K562 (cell line): ENCODE measurements around the gene JPH3. TPM values are rescaled to one million over a fixed set of nuclear protein-coding genes. Genes with fewer than 3 reads are reported as not detected.

ENCODE experiments used
- BHLHE40 ChIP-seq: IDR thresholded peaks from 2 replicates; pipeline ENCODE4 v1.6.1; 2011; ENCODE audit warnings: low read length, improper control_type of control experiment
- DEAF1 ChIP-seq: fragments of 450-650 bp; formaldehyde crosslinking; IDR thresholded peaks from 2 replicates; pipeline ENCODE4 v1.4.0; 2020; ENCODE audit warnings: mild to moderate bottlenecking, moderate library complexity
- IRF9 ChIP-seq: fragments of 450-650 bp; IDR thresholded peaks from 2 replicates; pipeline ENCODE4 v1.6.1; 2016; ENCODE audit warnings: missing biosample characterization, missing genetic modification characterization
- NR2C2 ChIP-seq, 2 experiments: fragments of 200-800 bp in 1 of 2; sonication (Bioruptor generic) in 1 of 2; sonication (generic) in 1 of 2; formaldehyde crosslinking in 1 of 2; IDR thresholded peaks; 2 replicates each; pipeline versions ENCODE4 v1.6.1 to v1.8.0; 2016 to 2022; ENCODE audit warnings: mild to moderate bottlenecking in 1 of 2, missing compliant biosample characterization in 1 of 2, missing genetic modification characterization in 1 of 2, missing genetic modification reagents in 1 of 2
- RCOR1 ChIP-seq, 2 experiments: IDR thresholded peaks; 2 replicates each; pipeline ENCODE4 v1.6.1; 2012; ENCODE audit warnings: low read depth in 2 of 2, low read length in 2 of 2, borderline replicate concordance in 1 of 2, improper control_type of control experiment in 1 of 2
- RFX1 ChIP-seq: fragments of 450-650 bp; IDR thresholded peaks from 2 replicates; pipeline ENCODE4 v1.6.1; 2016; ENCODE audit warnings: mild to moderate bottlenecking, moderate library complexity
- SREBF1 ChIP-seq: fragments of 150-350 bp; IDR thresholded peaks from 2 replicates; pipeline ENCODE4 v1.6.1; 2014; ENCODE audit warnings: antibody characterized with exemption, low read depth, low read length, borderline replicate concordance
- USF2 ChIP-seq: sonication (generic); formaldehyde crosslinking; IDR thresholded peaks from 2 replicates; pipeline ENCODE4 v1.5.0; 2020; ENCODE audit warnings: missing genetic modification reagents
- ZNF224 ChIP-seq: sonication (generic); formaldehyde crosslinking; IDR thresholded peaks from 2 replicates; pipeline ENCODE4 v1.8.0; 2022; ENCODE audit warnings: mild to moderate bottlenecking, missing genetic modification reagents
- ZNF232 ChIP-seq: sonication (generic); formaldehyde crosslinking; IDR thresholded peaks from 2 replicates; pipeline ENCODE4 v1.8.0; 2022; ENCODE audit warnings: mild to moderate bottlenecking, missing genetic modification reagents
- polyA plus RNA-seq, 8 experiments: library from polyadenylated mRNA; depleted of rRNA in 4 of 8; stranded (reverse) in 5 of 8; unstranded in 3 of 8; fragments of >200 nt; fragmentation: Nextera tagmentation in 2 of 8; fragmentation: Illumina TruSeq in 1 of 8; extraction: Ambion mirVana in 2 of 8; extraction: Trizol in 1 of 8; gene quantifications; 2 replicates each; pipeline versions ENCODE4 v1.2.1 to v1.2.3, GENCODE V29; 2011 to 2014; ENCODE audit warnings: inconsistent platforms in 1 of 8, missing spikeins in 1 of 8
- total RNA-seq, 7 experiments: library from RNA; depleted of rRNA in 6 of 7; stranded (reverse); fragments of >200 nt in 6 of 7; fragmentation: Illumina TruSeq in 2 of 7; extraction: Trizol in 2 of 7; gene quantifications; 2 replicates each; pipeline versions ENCODE4 v1.2.1 to v1.2.3, GENCODE V29; 2011 to 2021; ENCODE audit warnings: low replicate concordance in 1 of 7
- TF ChIP-seq, protein P1 (sequence below): fragments of 250-450 bp; sonication (Bioruptor Pico); IDR thresholded peaks from 2 replicates; pipeline ENCODE4 v1.8.0; 2021; ENCODE audit warnings: borderline replicate concordance, mild to moderate bottlenecking, moderate library complexity; ENCODE audit not compliant: poor library complexity, severe bottlenecking
- TF ChIP-seq, protein P2 (sequence below): sonication (generic); formaldehyde crosslinking; IDR thresholded peaks from 2 replicates; pipeline ENCODE4 v1.8.0; 2022; ENCODE audit warnings: mild to moderate bottlenecking, missing genetic modification reagents
- TF ChIP-seq, protein P3 (sequence below), 2 experiments: fragments of 450-650 bp; IDR thresholded peaks; 2 replicates each; pipeline ENCODE4 v1.6.1; 2018; ENCODE audit warnings: mild to moderate bottlenecking in 2 of 2, low read depth in 1 of 2; ENCODE audit not compliant: partially characterized antibody in 2 of 2
- TF ChIP-seq, protein P4 (sequence below): sonication (generic); formaldehyde crosslinking; IDR thresholded peaks from 2 replicates; pipeline ENCODE4 v1.8.0; 2022; ENCODE audit warnings: mild to moderate bottlenecking, low read depth, missing genetic modification reagents

The JPH3 gene
- total and polyA plus RNA-seq, 9 of the 15 experiments (the other 6 are each of a cell fraction or from before 2014, with no cell fraction given): 0.01 TPM; not detected in 8

DNA sequence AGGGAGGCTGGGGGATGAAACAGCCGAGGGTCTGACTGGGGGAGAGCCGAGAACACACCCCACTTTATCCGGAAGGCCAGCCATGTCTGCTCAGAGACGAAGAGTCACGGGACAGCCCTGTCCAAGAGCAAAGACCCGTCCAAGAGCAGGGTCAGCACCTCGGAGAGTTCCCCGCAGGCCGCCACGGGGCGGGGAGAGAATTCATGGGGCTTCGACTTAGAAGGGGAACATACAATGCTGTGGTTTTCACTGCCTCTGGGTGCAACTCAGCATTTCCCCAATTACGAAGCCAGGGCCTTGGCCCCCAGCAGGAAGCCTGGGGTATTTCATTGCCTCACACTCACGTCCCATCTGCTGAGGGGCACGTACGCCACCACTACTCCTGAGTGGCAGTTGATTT, 59.3 kb downstream of the JPH3 start (continued):
- TF ChIP-seq, protein P1, sequence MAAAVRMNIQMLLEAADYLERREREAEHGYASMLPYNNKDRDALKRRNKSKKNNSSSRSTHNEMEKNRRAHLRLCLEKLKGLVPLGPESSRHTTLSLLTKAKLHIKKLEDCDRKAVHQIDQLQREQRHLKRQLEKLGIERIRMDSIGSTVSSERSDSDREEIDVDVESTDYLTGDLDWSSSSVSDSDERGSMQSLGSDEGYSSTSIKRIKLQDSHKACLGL (CRISPR knock-in tag): no peak
- TF ChIP-seq IRF9 (no peak), NR2C2 (CRISPR knock-in tag; IDR thresholded peaks at IDR 0.05) (0 out of 2 replicates have a peak, but pooled peaks have one; percentile 56), NR2C2 (tag; IDR thresholded peaks at IDR 0.05) (no peak), RCOR1 (IDR thresholded peaks at IDR 0.05; ENCODE audit: borderline replicate concordance in 1 of 2, low read depth in 2 of 2, low read length in 2 of 2) (peak in 1 of 2 experiments; percentile 70; a peak in 1 of 4 replicates), DEAF1 (no peak), ZNF224 (no peak), USF2 (peak; percentile 38; the same call in 1 of the 2 replicates), SREBF1 (no peak), RFX1 (no peak), BHLHE40 (peak; percentile 84), ZNF232 (CRISPR knock-in tag) (peak; percentile 86)
- TF ChIP-seq, protein P2, sequence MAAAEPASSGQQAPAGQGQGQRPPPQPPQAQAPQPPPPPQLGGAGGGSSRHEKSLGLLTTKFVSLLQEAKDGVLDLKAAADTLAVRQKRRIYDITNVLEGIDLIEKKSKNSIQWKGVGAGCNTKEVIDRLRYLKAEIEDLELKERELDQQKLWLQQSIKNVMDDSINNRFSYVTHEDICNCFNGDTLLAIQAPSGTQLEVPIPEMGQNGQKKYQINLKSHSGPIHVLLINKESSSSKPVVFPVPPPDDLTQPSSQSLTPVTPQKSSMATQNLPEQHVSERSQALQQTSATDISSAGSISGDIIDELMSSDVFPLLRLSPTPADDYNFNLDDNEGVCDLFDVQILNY (CRISPR knock-in tag): peak; percentile 81; the same call in 1 of the 2 replicates
- TF ChIP-seq, protein P3, sequence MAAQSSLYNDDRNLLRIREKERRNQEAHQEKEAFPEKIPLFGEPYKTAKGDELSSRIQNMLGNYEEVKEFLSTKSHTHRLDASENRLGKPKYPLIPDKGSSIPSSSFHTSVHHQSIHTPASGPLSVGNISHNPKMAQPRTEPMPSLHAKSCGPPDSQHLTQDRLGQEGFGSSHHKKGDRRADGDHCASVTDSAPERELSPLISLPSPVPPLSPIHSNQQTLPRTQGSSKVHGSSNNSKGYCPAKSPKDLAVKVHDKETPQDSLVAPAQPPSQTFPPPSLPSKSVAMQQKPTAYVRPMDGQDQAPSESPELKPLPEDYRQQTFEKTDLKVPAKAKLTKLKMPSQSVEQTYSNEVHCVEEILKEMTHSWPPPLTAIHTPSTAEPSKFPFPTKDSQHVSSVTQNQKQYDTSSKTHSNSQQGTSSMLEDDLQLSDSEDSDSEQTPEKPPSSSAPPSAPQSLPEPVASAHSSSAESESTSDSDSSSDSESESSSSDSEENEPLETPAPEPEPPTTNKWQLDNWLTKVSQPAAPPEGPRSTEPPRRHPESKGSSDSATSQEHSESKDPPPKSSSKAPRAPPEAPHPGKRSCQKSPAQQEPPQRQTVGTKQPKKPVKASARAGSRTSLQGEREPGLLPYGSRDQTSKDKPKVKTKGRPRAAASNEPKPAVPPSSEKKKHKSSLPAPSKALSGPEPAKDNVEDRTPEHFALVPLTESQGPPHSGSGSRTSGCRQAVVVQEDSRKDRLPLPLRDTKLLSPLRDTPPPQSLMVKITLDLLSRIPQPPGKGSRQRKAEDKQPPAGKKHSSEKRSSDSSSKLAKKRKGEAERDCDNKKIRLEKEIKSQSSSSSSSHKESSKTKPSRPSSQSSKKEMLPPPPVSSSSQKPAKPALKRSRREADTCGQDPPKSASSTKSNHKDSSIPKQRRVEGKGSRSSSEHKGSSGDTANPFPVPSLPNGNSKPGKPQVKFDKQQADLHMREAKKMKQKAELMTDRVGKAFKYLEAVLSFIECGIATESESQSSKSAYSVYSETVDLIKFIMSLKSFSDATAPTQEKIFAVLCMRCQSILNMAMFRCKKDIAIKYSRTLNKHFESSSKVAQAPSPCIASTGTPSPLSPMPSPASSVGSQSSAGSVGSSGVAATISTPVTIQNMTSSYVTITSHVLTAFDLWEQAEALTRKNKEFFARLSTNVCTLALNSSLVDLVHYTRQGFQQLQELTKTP (IDR thresholded peaks at IDR 0.05; ENCODE audit: low read depth in 1 of 2, partially characterized antibody in 2 of 2): peak in 1 of 2 experiments; percentile 92
- TF ChIP-seq, protein P4, sequence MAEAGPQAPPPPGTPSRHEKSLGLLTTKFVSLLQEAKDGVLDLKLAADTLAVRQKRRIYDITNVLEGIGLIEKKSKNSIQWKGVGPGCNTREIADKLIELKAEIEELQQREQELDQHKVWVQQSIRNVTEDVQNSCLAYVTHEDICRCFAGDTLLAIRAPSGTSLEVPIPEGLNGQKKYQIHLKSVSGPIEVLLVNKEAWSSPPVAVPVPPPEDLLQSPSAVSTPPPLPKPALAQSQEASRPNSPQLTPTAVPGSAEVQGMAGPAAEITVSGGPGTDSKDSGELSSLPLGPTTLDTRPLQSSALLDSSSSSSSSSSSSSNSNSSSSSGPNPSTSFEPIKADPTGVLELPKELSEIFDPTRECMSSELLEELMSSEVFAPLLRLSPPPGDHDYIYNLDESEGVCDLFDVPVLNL (CRISPR knock-in tag): peak; percentile 53; the same call in 1 of the 2 replicates
